Progenitor cell of endocrine pancreas (in vitro differentiated cells): ENCODE data around the gene CCNQ. TPM values are rescaled to one million over a fixed set of nuclear protein-coding genes. Genes with fewer than 3 reads are reported as not detected.

Experiments
- DNase-seq: peaks from one replicate; pipeline ENCODE4 v3.0.0; 2021; ENCODE audit warnings: low spot score; ENCODE audit not compliant: unreplicated experiment
- H3K27ac Mint-ChIP-seq: 2 replicates; pipeline ENCODE4 v1.8.0; 2021; ENCODE audit warnings: mild to moderate bottlenecking, moderate library complexity, mixed read lengths
- H3K27me3 Mint-ChIP-seq: 2 replicates; pipeline ENCODE4 v1.8.0; 2021; ENCODE audit warnings: mixed read lengths
- H3K36me3 Mint-ChIP-seq: 2 replicates; pipeline ENCODE4 v1.8.0; 2022; ENCODE audit warnings: mixed read lengths; ENCODE audit not compliant: insufficient read depth
- H3K4me1 Mint-ChIP-seq: 2 replicates; pipeline ENCODE4 v1.8.0; 2021; ENCODE audit warnings: low read depth, mixed read lengths
- H3K4me3 Mint-ChIP-seq: 2 replicates; pipeline ENCODE4 v1.8.0; 2021; ENCODE audit warnings: low read depth, mild to moderate bottlenecking, moderate library complexity, mixed read lengths
- H3K9me3 Mint-ChIP-seq: 2 replicates; pipeline ENCODE4 v1.8.0; 2021; ENCODE audit warnings: low read depth, mixed read lengths
- total RNA-seq: library from RNA; stranded (reverse); gene quantifications from 2 replicates; pipeline ENCODE4 v1.2.1, GENCODE V29; 2021
- TF ChIP-seq, protein P1 (sequence below): fragments of 200-600 bp; sonication (generic); IDR thresholded peaks from one replicate; pipeline ENCODE4 v1.5.0; 2021; ENCODE audit warnings: antibody characterized with exemption, mild to moderate bottlenecking; ENCODE audit not compliant: unreplicated experiment

Gene CCNQ
- total RNA-seq, 1 donor from 2014 or later, result 19.2 TPM

GRCh38 chrX:153614818-153615217 lies 15.9 kb upstream of the CCNQ start:
- Mint-ChIP-seq H3K36me3 (no peaks in the 10 kb centered on the region), H3K27me3 (peaks cover 27% of the 10 kb centered on the region), H3K27ac (no peak overlapping the region), H3K4me3 (no peak overlapping the region), H3K9me3 (peaks cover 21% of the 10 kb centered on the region), H3K4me1 (no peaks in the 10 kb centered on the region)
- no peak for DNase-seq
- TF ChIP-seq, protein P1, sequence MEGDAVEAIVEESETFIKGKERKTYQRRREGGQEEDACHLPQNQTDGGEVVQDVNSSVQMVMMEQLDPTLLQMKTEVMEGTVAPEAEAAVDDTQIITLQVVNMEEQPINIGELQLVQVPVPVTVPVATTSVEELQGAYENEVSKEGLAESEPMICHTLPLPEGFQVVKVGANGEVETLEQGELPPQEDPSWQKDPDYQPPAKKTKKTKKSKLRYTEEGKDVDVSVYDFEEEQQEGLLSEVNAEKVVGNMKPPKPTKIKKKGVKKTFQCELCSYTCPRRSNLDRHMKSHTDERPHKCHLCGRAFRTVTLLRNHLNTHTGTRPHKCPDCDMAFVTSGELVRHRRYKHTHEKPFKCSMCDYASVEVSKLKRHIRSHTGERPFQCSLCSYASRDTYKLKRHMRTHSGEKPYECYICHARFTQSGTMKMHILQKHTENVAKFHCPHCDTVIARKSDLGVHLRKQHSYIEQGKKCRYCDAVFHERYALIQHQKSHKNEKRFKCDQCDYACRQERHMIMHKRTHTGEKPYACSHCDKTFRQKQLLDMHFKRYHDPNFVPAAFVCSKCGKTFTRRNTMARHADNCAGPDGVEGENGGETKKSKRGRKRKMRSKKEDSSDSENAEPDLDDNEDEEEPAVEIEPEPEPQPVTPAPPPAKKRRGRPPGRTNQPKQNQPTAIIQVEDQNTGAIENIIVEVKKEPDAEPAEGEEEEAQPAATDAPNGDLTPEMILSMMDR, result no peak

GRCh38 chrX:153612413-153612812 lies 13.5 kb upstream of the CCNQ start:
- Mint-ChIP-seq H3K9me3 (peaks cover 28% of the 10 kb centered on the region), H3K4me1 (no peaks in the 10 kb centered on the region), H3K36me3 (peaks cover 2% of the 10 kb centered on the region), H3K27me3 (peaks cover 27% of the 10 kb centered on the region), H3K4me3 (no peak overlapping the region), H3K27ac (no peak overlapping the region)
- DNase-seq, result no peak
- TF ChIP-seq, protein P1, result no peak

DNA sequence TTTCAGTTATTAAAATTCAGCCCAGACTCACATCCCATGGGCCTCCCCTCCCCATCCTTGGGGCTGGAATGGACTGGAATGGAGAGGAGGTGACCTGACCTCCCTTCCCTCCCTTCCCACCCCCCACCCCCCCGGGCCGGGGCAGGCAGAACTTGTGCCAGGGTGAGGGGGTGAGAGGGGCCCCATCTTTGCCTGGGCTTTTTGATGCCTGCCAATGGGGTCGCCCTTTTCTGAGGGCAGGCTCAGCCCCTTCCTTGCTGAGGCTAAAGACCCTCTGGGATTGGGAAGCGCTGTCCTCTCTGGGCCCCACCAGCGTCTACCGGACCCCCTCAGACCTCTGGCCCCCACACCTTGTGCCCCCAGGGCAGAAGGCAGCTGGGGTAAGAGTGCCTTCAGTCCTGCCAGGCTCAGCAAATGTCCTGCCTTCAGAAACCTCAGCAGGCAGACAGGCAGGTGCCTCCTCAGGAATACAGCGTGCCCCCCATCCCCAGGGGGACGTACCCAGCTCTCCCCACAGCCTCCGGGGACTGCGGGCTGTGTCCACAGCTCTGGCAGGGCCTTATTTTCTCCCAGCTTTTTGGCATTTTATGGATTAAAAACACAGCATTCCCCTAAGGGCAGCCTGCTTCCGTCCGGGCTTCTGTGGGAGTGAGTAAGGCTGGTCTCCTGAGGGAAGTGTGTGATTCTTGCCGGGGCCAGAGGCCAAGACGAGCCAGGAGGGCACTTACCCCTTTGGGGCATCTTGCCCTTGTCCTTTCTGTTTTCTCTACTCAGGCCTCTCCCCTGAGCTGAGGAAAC lies 12.6 kb upstream of the CCNQ start:
- no peak overlapping the region for H3K27ac Mint-ChIP-seq
- H3K36me3 Mint-ChIP-seq, result peaks cover 2% of the 10 kb centered on the region
- H3K4me3 Mint-ChIP-seq, result no peak overlapping the region
- TF ChIP-seq, protein P1, result no peak
- no peak for DNase-seq
- H3K4me1 Mint-ChIP-seq, result no peaks in the 10 kb centered on the region
- peaks cover 35% of the 10 kb centered on the region for H3K27me3 Mint-ChIP-seq
- peaks cover 28% of the 10 kb centered on the region for H3K9me3 Mint-ChIP-seq

DNA sequence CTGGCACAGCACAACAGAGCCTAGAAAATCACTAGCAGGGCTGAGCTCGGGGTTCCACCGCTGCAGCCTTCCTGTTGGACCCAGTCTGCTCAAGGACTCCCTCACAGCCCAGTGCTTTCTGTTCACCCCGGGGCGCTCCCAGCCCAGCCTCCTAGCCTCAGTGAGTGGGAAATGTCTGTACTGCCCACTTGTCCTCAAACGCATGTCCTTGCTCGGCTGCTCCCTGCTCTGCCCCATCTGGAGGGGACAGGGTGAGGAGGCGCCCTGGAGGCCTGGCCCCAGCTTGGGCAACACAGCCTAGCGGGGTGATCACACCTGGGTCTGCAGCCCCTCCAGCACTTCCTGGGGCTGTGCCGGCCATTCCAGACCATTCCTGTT lies 11.9 kb upstream of the CCNQ start:
- peaks cover 32% of the 10 kb centered on the region for H3K27me3 Mint-ChIP-seq
- peaks cover 2% of the 10 kb centered on the region for H3K36me3 Mint-ChIP-seq
- no peaks in the 10 kb centered on the region for H3K4me1 Mint-ChIP-seq
- TF ChIP-seq, protein P1, result no peak
- H3K27ac Mint-ChIP-seq, result no peak overlapping the region
- no peak for DNase-seq
- peaks cover 23% of the 10 kb centered on the region for H3K9me3 Mint-ChIP-seq
- no peak overlapping the region for H3K4me3 Mint-ChIP-seq

- peaks cover 19% of the 10 kb centered on the region for H3K9me3 Mint-ChIP-seq
- peaks cover 28% of the 10 kb centered on the region for H3K27me3 Mint-ChIP-seq
Observed at GRCh38 chrX:153609917-153610835, 11.2 kb upstream of the CCNQ start.

More at GRCh38 chrX:153609917-153610835, 11.2 kb upstream of the CCNQ start:
- peak overlapping the region; percentile 63 for H3K4me3 Mint-ChIP-seq
- TF ChIP-seq, protein P1, result peak; percentile 74
- peaks cover 2% of the 10 kb centered on the region for H3K36me3 Mint-ChIP-seq
- H3K4me1 Mint-ChIP-seq, result no peaks in the 10 kb centered on the region
- DNase-seq, result peak; percentile 68
- no peak overlapping the region for H3K27ac Mint-ChIP-seq
